ENCODE results near the gene HDAC4.

DNA sequence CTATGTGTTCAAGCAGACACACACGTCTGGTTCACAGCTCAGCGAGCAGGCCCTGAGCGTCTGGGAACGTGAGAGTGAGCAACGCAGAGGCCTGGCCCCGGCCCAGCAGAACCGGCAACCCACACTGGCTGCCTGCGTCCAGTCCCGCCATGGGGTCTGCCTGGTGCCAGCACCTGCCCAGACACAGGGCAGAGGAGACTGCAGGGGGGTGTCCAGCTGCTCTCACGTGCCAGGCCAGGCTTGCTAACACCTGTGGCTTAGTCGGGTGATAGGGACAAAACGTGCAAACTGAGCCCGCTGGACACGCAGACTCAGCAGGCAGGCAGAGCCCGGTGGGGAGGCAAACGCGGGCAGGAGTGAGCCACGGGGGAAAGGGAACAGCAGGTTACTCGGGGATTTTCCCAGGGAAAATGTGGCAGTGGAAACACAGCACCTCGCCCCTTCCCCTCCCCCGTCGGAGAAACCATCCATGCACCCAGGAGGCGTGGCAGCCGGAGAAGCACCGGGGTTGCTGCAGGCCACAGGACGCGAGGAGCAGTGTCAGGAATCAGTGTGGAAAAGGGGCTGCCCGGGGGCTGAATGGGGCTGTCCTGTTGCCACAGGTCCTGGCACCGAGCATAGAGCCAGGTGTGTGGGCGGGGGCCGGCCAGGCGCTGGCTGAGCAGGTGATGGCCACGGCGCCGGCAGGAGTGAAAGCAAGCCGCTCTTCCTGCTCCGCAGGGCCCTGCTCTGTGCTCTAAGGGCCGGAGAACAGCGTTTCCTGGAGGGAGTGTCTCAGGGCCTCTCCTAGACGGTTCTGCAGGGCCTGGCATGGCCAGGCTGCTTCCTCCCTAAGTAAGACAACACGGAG is 154.7 kb downstream of the HDAC4 start:
- TF ChIP-seq EP300 (IDR thresholded peaks at IDR 0.05) (no peak), POLR2A (IDR thresholded peaks at IDR 0.05) (no peak)
- TF ChIP-seq, protein P1, sequence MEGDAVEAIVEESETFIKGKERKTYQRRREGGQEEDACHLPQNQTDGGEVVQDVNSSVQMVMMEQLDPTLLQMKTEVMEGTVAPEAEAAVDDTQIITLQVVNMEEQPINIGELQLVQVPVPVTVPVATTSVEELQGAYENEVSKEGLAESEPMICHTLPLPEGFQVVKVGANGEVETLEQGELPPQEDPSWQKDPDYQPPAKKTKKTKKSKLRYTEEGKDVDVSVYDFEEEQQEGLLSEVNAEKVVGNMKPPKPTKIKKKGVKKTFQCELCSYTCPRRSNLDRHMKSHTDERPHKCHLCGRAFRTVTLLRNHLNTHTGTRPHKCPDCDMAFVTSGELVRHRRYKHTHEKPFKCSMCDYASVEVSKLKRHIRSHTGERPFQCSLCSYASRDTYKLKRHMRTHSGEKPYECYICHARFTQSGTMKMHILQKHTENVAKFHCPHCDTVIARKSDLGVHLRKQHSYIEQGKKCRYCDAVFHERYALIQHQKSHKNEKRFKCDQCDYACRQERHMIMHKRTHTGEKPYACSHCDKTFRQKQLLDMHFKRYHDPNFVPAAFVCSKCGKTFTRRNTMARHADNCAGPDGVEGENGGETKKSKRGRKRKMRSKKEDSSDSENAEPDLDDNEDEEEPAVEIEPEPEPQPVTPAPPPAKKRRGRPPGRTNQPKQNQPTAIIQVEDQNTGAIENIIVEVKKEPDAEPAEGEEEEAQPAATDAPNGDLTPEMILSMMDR (IDR thresholded peaks at IDR 0.05): no peak

Measured in stomach (tissue), 4 donors.